HG03159 (cell line): Measurements from ENCODE around the gene FRMD6.
"Not testable (repeated sequence)": the region's sequence is repeated elsewhere in the genome, so short reads cannot be mapped to it uniquely, and the experiment has no call there.

ENCODE experiments used
- ATAC-seq: cut with Tn5 transposase; IDR thresholded peaks from one replicate; pipeline ENCODE4 v1.9.1; 2021; ENCODE audit warnings: mild to moderate bottlenecking, moderate library complexity; ENCODE audit not compliant: unreplicated experiment

Gene FRMD6

GRCh38 chr14:51627313-51627712 lies 24.4 kb upstream of the FRMD6 start:
- ATAC-seq, result no peak

GRCh38 chr14:51628238-51628637 lies 23.5 kb upstream of the FRMD6 start:
- ATAC-seq, result no peak

- ATAC-seq, result no peak
Measured at GRCh38 chr14:51630987-51631386, 20.7 kb upstream of the FRMD6 start.

- ATAC-seq, result not testable (repeated sequence)
Measured at GRCh38 chr14:51633298-51633697, 18.4 kb upstream of the FRMD6 start.

GRCh38 chr14:51636109-51636508 lies 15.6 kb upstream of the FRMD6 start:
- ATAC-seq, result no peak

- no peak for ATAC-seq
Measured at GRCh38 chr14:51638071-51638944, 13.4 kb upstream of the FRMD6 start.

GRCh38 chr14:51639668-51640316 lies 11.9 kb upstream of the FRMD6 start:
- no peak for ATAC-seq

GRCh38 chr14:51643140-51643539 lies 8.6 kb upstream of the FRMD6 start:
- no peak for ATAC-seq

- ATAC-seq, result no peak
Measured at GRCh38 chr14:51644217-51644933, 7.3 kb upstream of the FRMD6 start.

- no peak for ATAC-seq
Measured at GRCh38 chr14:51648296-51648695, 3.4 kb upstream of the FRMD6 start.

- ATAC-seq, result no peak
Measured at GRCh38 chr14:51650716-51651387, 858 bp upstream of the FRMD6 start.

- peak; percentile 38 for ATAC-seq
Measured at GRCh38 chr14:51652168-51653078, 713 bp downstream of the FRMD6 start.

- no peak for ATAC-seq
Measured at GRCh38 chr14:51653079-51653774, 1.5 kb downstream of the FRMD6 start.

- ATAC-seq, result no peak
Measured at GRCh38 chr14:51653775-51654532, 2.2 kb downstream of the FRMD6 start.

- ATAC-seq, result no peak
Measured at GRCh38 chr14:51654533-51654845, 2.8 kb downstream of the FRMD6 start.

- ATAC-seq, result no peak
Measured at GRCh38 chr14:51657762-51658161, 6.1 kb downstream of the FRMD6 start.

- ATAC-seq, result no peak
Measured at GRCh38 chr14:51658441-51659173, 6.9 kb downstream of the FRMD6 start.

GRCh38 chr14:51660741-51661140 lies 9.0 kb downstream of the FRMD6 start:
- no peak for ATAC-seq
